Rectal smooth muscle tissue (tissue), 1 donor: ENCODE measurements around the gene GDF2.

ENCODE experiments used
- H3K27ac ChIP-seq: one replicate; pipeline ENCODE4 v1.7.0; 2013; ENCODE audit warnings: low read depth, low read length, inconsistent platforms
- H3K27me3 ChIP-seq: one replicate; pipeline ENCODE4 v1.7.0; 2013; ENCODE audit warnings: low read length; ENCODE audit not compliant: control insufficient read depth, insufficient read depth
- H3K36me3 ChIP-seq: one replicate; pipeline ENCODE4 v1.7.0; 2013; ENCODE audit warnings: low read length; ENCODE audit not compliant: control insufficient read depth, insufficient read depth
- H3K4me1 ChIP-seq: one replicate; pipeline ENCODE4 v1.7.0; 2013; ENCODE audit warnings: low read length; ENCODE audit not compliant: control insufficient read depth, insufficient read depth
- H3K4me3 ChIP-seq: one replicate; pipeline ENCODE4 v1.7.0; 2013; ENCODE audit warnings: low read length
- H3K9ac ChIP-seq: one replicate; pipeline ENCODE4 v1.7.0; 2013; ENCODE audit warnings: low read length

GDF2 gene

GRCh38 chr10:47306387-47307210 is 15.7 kb upstream of the GDF2 start:
- Histone ChIP-seq H3K4me3 (no peak overlapping the region), H3K4me1 (no peaks in the 10 kb centered on the region), H3K9ac (no peak overlapping the region), H3K27ac (no peak overlapping the region), H3K27me3 (peaks cover 3% of the 10 kb centered on the region), H3K36me3 (no peaks in the 10 kb centered on the region)

- H3K4me1 ChIP-seq: no peaks in the 10 kb centered on the region
Observed at GRCh38 chr10:47307381-47307780, 14.9 kb upstream of the GDF2 start.

GRCh38 chr10:47308775-47309174 is 13.5 kb upstream of the GDF2 start:
- no peak overlapping the region for H3K4me3 ChIP-seq

More at GRCh38 chr10:47307381-47307780, 14.9 kb upstream of the GDF2 start:
- Histone ChIP-seq H3K9ac (no peak overlapping the region), H3K4me3 (no peak overlapping the region), H3K27ac (no peak overlapping the region), H3K27me3 (peaks cover 3% of the 10 kb centered on the region), H3K36me3 (no peaks in the 10 kb centered on the region)

GRCh38 chr10:47309408-47310089 is 12.7 kb upstream of the GDF2 start:
- Histone ChIP-seq H3K4me1 (no peaks in the 10 kb centered on the region), H3K4me3 (no peak overlapping the region), H3K36me3 (no peaks in the 10 kb centered on the region), H3K27me3 (peaks cover 3% of the 10 kb centered on the region), H3K9ac (no peak overlapping the region), H3K27ac (no peak overlapping the region)

More at GRCh38 chr10:47308775-47309174, 13.5 kb upstream of the GDF2 start:
- Histone ChIP-seq H3K36me3 (no peaks in the 10 kb centered on the region), H3K4me1 (no peaks in the 10 kb centered on the region), H3K27ac (no peak overlapping the region), H3K27me3 (peaks cover 3% of the 10 kb centered on the region), H3K9ac (no peak overlapping the region)

GRCh38 chr10:47310090-47310505 is 12.2 kb upstream of the GDF2 start:
- Histone ChIP-seq H3K27ac (no peak overlapping the region), H3K4me1 (no peaks in the 10 kb centered on the region), H3K36me3 (no peaks in the 10 kb centered on the region), H3K4me3 (no peak overlapping the region), H3K9ac (no peak overlapping the region), H3K27me3 (peaks cover 3% of the 10 kb centered on the region)

GRCh38 chr10:47311193-47311931 is 10.9 kb upstream of the GDF2 start:
- Histone ChIP-seq H3K27me3 (peaks cover 3% of the 10 kb centered on the region), H3K4me3 (no peak overlapping the region), H3K27ac (no peak overlapping the region), H3K36me3 (no peaks in the 10 kb centered on the region), H3K4me1 (no peaks in the 10 kb centered on the region), H3K9ac (no peak overlapping the region)

- Histone ChIP-seq H3K9ac (no peak overlapping the region), H3K36me3 (no peaks in the 10 kb centered on the region), H3K4me1 (no peaks in the 10 kb centered on the region), H3K27me3 (no peaks in the 10 kb centered on the region), H3K4me3 (no peak overlapping the region), H3K27ac (no peak overlapping the region)
Observed at GRCh38 chr10:47311932-47312662, 10.2 kb upstream of the GDF2 start.

GRCh38 chr10:47312663-47312995 is 9.6 kb upstream of the GDF2 start:
- Histone ChIP-seq H3K27ac (no peak overlapping the region), H3K4me3 (no peak overlapping the region), H3K36me3 (no peaks in the 10 kb centered on the region), H3K9ac (no peak overlapping the region), H3K4me1 (no peaks in the 10 kb centered on the region), H3K27me3 (no peaks in the 10 kb centered on the region)

- no peak overlapping the region for H3K9ac ChIP-seq
- no peak overlapping the region for H3K27ac ChIP-seq
- no peaks in the 10 kb centered on the region for H3K36me3 ChIP-seq
- H3K27me3 ChIP-seq: no peaks in the 10 kb centered on the region
- H3K4me3 ChIP-seq: no peak overlapping the region
- no peaks in the 10 kb centered on the region for H3K4me1 ChIP-seq
Observed at GRCh38 chr10:47314416-47314970, 7.8 kb upstream of the GDF2 start.

- Histone ChIP-seq H3K4me3 (no peak overlapping the region), H3K36me3 (no peaks in the 10 kb centered on the region), H3K27me3 (no peaks in the 10 kb centered on the region), H3K4me1 (no peaks in the 10 kb centered on the region), H3K27ac (no peak overlapping the region), H3K9ac (no peak overlapping the region)
Observed at GRCh38 chr10:47315421-47315820, 6.8 kb upstream of the GDF2 start.

GRCh38 chr10:47316131-47316530 is 6.1 kb upstream of the GDF2 start:
- Histone ChIP-seq H3K36me3 (no peaks in the 10 kb centered on the region), H3K4me1 (no peaks in the 10 kb centered on the region), H3K9ac (no peak overlapping the region), H3K4me3 (no peak overlapping the region), H3K27ac (no peak overlapping the region), H3K27me3 (no peaks in the 10 kb centered on the region)

GRCh38 chr10:47317251-47317650 is 5.0 kb upstream of the GDF2 start:
- Histone ChIP-seq H3K4me3 (no peak overlapping the region), H3K9ac (no peak overlapping the region), H3K4me1 (no peaks in the 10 kb centered on the region), H3K27me3 (no peaks in the 10 kb centered on the region), H3K36me3 (no peaks in the 10 kb centered on the region), H3K27ac (no peak overlapping the region)
